ENCODE data around the gene OCIAD1. TPM values are rescaled to one million over a fixed set of nuclear protein-coding genes. Genes with fewer than 3 reads are reported as not detected.

Gene OCIAD1
- total and polyA plus RNA-seq, 2 of the 13 experiments (the other 11 are each of a cell fraction or from before 2014, with no cell fraction given) = 67.3 to 74.9 TPM

GRCh38 chr4:48796927-48797679 is 33.8 kb upstream of the OCIAD1 start:
- POLR2A ChIA-PET = no interaction called here
- no TSS peak for BruUV-seq (replicated peaks)

More at GRCh38 chr4:48796927-48797679, 33.8 kb upstream of the OCIAD1 start:
- H3K27ac ChIP-seq (ENCODE audit: extremely low read length, insufficient read depth, low read length) = no peak overlapping the region
- CTCF ChIA-PET (ENCODE audit: low intra/inter-chr PET ratio, low total read pairs) = no interaction called here
- ATAC-seq = no peak
- H3K27me3 ChIP-seq (ENCODE audit: control insufficient read depth in 1 of 2, insufficient read depth in 2 of 2, low read length in 2 of 2) = no peaks in the 10 kb centered on the region; a peak in 2 of 5 replicates
- no peak overlapping the region for H3K4me3 ChIP-seq (replicated peaks in 1 of 3; ENCODE audit: insufficient read depth in 1 of 3, low read depth in 2 of 3, low read length in 3 of 3)
- H3K36me3 ChIP-seq (replicated peaks in 1 of 2; ENCODE audit: control insufficient read depth in 1 of 2, insufficient read depth in 2 of 2, low read length in 2 of 2) = no peaks in the 10 kb centered on the region
- WGBS (ENCODE audit: low lambda C conversion rate) = 19% methylated on average over 1 of the region's 1 CpG
- H3K9ac ChIP-seq (ENCODE audit: insufficient read depth, low read depth, low read length) = no peak overlapping the region
- H3K79me2 ChIP-seq (ENCODE audit: insufficient read depth, low read length) = no peaks in the 10 kb centered on the region
- no peak overlapping the region for H3K4me2 ChIP-seq (ENCODE audit: low read depth, low read length)
- no peak for DNase-seq (ENCODE audit: low spot score)
- in situ Hi-C loops (cut with HindIII; ENCODE audit: extremely low pct_ligation_motif_present, low pct_unique_long_range_greater_than_20kb) = loop anchor here (25.0 kb wide), 1 partner anchor 210 kb away; no protein-coding TSS in a partner anchor
- H2AFZ ChIP-seq (ENCODE audit: low read length) = no peak overlapping the region
- no peak for FAIRE-seq
- TF ChIP-seq KLF9 (CRISPR knock-in tag; IDR thresholded peaks at IDR 0.05; ENCODE audit: low read depth) (no peak), NFRKB (IDR thresholded peaks at IDR 0.05) (no peak), MAFG (CRISPR knock-in tag; IDR thresholded peaks at IDR 0.05) (no peak), AGO2 (optimal IDR thresholded peaks at IDR 0.05; ENCODE audit: low read depth, low read length) (no peak), ZC3H13 (CRISPR knock-in tag; IDR thresholded peaks at IDR 0.05) (no peak), PHF5A (CRISPR knock-in tag; IDR thresholded peaks at IDR 0.05; ENCODE audit: low read depth, unreplicated experiment) (no peak), ZNF549 (CRISPR knock-in tag; IDR thresholded peaks at IDR 0.05) (no peak), ZNF232 (CRISPR knock-in tag; IDR thresholded peaks at IDR 0.05; ENCODE audit: borderline replicate concordance) (no peak), KAT2B (IDR thresholded peaks at IDR 0.05; ENCODE audit: borderline replicate concordance, low read depth, low read length) (no peak), ISX (CRISPR knock-in tag; conservative IDR thresholded peaks at IDR 0.05) (no peak), ZNF432 (CRISPR knock-in tag; IDR thresholded peaks at IDR 0.05; ENCODE audit: borderline replicate concordance) (no peak), ZNF280B (CRISPR knock-in tag; IDR thresholded peaks at IDR 0.05; ENCODE audit: borderline replicate concordance) (no peak), NFIB (CRISPR knock-in tag; IDR thresholded peaks at IDR 0.05; ENCODE audit: borderline replicate concordance) (no peak), ISL2 (CRISPR knock-in tag; IDR thresholded peaks at IDR 0.05) (no peak), HNRNPK (IDR thresholded peaks at IDR 0.05; ENCODE audit: low read depth, low read length, poor library complexity, severe bottlenecking) (no peak), IRF9 (CRISPR knock-in tag; IDR thresholded peaks at IDR 0.05; ENCODE audit: borderline replicate concordance) (no peak), POGZ (CRISPR knock-in tag; IDR thresholded peaks at IDR 0.05) (no peak)
- TF ChIP-seq, protein P1, sequence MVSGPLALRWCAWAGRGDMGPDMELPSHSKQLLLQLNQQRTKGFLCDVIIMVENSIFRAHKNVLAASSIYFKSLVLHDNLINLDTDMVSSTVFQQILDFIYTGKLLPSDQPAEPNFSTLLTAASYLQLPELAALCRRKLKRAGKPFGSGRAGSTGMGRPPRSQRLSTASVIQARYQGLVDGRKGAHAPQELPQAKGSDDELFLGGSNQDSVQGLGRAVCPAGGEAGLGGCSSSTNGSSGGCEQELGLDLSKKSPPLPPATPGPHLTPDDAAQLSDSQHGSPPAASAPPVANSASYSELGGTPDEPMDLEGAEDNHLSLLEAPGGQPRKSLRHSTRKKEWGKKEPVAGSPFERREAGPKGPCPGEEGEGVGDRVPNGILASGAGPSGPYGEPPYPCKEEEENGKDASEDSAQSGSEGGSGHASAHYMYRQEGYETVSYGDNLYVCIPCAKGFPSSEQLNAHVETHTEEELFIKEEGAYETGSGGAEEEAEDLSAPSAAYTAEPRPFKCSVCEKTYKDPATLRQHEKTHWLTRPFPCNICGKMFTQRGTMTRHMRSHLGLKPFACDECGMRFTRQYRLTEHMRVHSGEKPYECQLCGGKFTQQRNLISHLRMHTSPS (CRISPR knock-in tag; IDR thresholded peaks at IDR 0.05; ENCODE audit: low read depth) = no peak
- intact Hi-C loops (cut with micrococcal nuclease; ENCODE audit: unreplicated experiment) = no loop called here
- peaks cover 37% of the 10 kb centered on the region for H3K4me1 ChIP-seq (ENCODE audit: insufficient read depth, low read length)
- no peaks in the 10 kb centered on the region for H3K9me3 ChIP-seq (ENCODE audit: low read length)
- H4K20me1 ChIP-seq (ENCODE audit: insufficient read depth, low read length) = no peaks in the 10 kb centered on the region
